Measurements from ENCODE around the gene NTRK3.

DNA sequence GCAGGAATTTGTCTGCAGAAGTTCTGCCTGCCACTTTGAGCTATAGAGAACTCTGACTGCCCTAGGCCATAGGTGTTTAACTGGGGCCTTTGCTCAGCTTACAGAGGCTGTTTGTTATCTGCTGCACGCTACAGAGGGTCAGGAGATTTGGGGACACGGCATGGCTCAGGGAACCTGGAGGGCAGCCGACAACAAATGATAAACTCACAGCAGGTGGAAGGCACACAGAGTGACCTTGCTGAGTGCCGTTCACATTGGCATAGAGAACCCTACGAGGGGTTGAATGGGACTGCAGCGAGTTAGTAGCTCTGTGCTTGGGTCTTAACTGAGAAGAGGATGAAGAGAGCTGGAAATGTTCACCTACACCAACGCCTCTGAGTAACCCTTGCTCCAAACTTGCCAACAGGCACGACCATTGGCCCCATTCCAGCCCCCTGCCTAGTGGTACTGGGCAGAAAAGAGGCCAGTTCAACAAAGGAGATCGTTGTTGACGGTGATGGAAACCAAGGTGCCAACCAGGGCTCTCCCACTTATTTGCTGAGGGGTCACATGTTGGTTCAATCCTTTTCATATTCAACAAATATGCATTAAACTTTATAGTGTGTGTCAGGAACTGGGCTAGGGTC is 301.1 kb downstream of the NTRK3 start:
- TF ChIP-seq, protein P1, sequence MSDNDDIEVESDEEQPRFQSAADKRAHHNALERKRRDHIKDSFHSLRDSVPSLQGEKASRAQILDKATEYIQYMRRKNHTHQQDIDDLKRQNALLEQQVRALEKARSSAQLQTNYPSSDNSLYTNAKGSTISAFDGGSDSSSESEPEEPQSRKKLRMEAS (IDR thresholded peaks at IDR 0.05) = no peak
- TF ChIP-seq RBM39 (IDR thresholded peaks at IDR 0.05; ENCODE audit: low read depth, low read length, poor library complexity, severe bottlenecking) (no peak), CREM (IDR thresholded peaks at IDR 0.05) (no peak), CREM (CRISPR knock-in tag; IDR thresholded peaks at IDR 0.05) (no peak), CBX5 (CRISPR knock-in tag; IDR thresholded peaks at IDR 0.05; ENCODE audit: borderline replicate concordance) (no peak), YY1 (IDR thresholded peaks at IDR 0.05; ENCODE audit: insufficient read depth, insufficient replicate concordance, low read depth, low read length) (no peak), ZNF430 (CRISPR knock-in tag; IDR thresholded peaks at IDR 0.05) (no peak), ZMYM4 (CRISPR knock-in tag; IDR thresholded peaks at IDR 0.05) (no peak), HNRNPUL1 (IDR thresholded peaks at IDR 0.05; ENCODE audit: low read depth, low read length) (no peak), POLR2AphosphoS2 (IDR thresholded peaks at IDR 0.05; ENCODE audit: low read depth, low read length) (no peak), TCF7L2 (IDR thresholded peaks at IDR 0.05; ENCODE audit: low read depth, low read length) (no peak)
- TF ChIP-seq, protein P2, sequence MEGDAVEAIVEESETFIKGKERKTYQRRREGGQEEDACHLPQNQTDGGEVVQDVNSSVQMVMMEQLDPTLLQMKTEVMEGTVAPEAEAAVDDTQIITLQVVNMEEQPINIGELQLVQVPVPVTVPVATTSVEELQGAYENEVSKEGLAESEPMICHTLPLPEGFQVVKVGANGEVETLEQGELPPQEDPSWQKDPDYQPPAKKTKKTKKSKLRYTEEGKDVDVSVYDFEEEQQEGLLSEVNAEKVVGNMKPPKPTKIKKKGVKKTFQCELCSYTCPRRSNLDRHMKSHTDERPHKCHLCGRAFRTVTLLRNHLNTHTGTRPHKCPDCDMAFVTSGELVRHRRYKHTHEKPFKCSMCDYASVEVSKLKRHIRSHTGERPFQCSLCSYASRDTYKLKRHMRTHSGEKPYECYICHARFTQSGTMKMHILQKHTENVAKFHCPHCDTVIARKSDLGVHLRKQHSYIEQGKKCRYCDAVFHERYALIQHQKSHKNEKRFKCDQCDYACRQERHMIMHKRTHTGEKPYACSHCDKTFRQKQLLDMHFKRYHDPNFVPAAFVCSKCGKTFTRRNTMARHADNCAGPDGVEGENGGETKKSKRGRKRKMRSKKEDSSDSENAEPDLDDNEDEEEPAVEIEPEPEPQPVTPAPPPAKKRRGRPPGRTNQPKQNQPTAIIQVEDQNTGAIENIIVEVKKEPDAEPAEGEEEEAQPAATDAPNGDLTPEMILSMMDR (CRISPR knock-in tag; IDR thresholded peaks at IDR 0.05) = no peak
- TF ChIP-seq, protein P3, sequence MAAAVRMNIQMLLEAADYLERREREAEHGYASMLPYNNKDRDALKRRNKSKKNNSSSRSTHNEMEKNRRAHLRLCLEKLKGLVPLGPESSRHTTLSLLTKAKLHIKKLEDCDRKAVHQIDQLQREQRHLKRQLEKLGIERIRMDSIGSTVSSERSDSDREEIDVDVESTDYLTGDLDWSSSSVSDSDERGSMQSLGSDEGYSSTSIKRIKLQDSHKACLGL (CRISPR knock-in tag; IDR thresholded peaks at IDR 0.05) = no peak
